LNCaP clone FGC (cell line): Measurements from ENCODE around the gene RNF111.

Source experiments
- DNase-seq: peaks from one replicate; pipeline ENCODE4 v3.0.0-alpha.2; 2011; ENCODE audit warnings: low read depth
- H3K4me3 ChIP-seq: 2 replicates; pipeline ENCODE4 v1.5.1; 2011; ENCODE audit warnings: mild to moderate bottlenecking, low read depth, low read length, control low read depth
- TF ChIP-seq, protein P1 (sequence below): IDR thresholded peaks from 2 replicates; pipeline ENCODE4 v1.5.1; 2012; ENCODE audit warnings: mild to moderate bottlenecking; ENCODE audit not compliant: control insufficient read depth, insufficient read depth; ENCODE audit errors: extremely low read depth

Gene RNF111

GRCh38 chr15:59035201-59035600, 47.7 kb downstream of the RNF111 start:
- H3K4me3 ChIP-seq, result no peak overlapping the region
- DNase-seq, result no peak
- TF ChIP-seq, protein P1, sequence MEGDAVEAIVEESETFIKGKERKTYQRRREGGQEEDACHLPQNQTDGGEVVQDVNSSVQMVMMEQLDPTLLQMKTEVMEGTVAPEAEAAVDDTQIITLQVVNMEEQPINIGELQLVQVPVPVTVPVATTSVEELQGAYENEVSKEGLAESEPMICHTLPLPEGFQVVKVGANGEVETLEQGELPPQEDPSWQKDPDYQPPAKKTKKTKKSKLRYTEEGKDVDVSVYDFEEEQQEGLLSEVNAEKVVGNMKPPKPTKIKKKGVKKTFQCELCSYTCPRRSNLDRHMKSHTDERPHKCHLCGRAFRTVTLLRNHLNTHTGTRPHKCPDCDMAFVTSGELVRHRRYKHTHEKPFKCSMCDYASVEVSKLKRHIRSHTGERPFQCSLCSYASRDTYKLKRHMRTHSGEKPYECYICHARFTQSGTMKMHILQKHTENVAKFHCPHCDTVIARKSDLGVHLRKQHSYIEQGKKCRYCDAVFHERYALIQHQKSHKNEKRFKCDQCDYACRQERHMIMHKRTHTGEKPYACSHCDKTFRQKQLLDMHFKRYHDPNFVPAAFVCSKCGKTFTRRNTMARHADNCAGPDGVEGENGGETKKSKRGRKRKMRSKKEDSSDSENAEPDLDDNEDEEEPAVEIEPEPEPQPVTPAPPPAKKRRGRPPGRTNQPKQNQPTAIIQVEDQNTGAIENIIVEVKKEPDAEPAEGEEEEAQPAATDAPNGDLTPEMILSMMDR, result no peak

DNA sequence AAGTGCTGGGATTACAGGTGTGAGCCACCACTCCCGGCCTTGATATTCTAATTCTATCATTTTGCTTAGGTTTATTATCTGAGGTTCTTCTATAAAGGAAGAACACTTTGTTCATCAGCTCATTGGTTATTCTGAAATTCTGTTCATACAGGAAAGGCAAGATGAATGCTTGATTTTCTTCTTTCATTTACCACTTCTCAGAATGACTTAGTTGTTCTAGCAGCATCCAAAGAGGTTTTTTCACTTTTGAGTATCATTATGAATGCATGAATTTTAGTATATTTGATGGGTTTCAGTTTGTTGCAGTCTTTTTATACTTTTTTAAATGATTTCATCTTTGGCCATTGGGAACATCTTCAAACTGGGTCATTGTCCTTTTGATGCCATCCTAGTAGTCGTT, 51.8 kb downstream of the RNF111 start:
- H3K4me3 ChIP-seq, result no peak overlapping the region
- TF ChIP-seq, protein P1, result no peak
- DNase-seq, result no peak

DNA sequence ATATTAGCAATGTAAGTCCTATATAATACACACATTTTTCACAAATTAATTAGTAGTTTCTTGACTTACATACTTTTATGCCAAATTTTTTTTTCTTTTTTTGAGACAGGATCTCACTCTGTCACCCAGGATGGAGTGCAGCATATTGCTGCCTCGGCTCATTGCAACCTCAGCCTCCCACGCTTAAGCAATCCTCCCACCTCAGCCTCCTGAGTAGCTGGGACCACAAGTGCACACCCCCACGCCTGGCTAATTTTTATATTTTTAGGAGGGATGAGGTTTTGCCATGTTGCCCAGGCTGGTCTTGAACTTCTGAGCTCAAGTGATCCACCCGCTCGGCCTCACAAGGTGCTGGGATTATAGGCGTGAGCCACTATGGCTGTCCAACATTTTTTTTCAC, 54.6 kb downstream of the RNF111 start:
- no peak overlapping the region for H3K4me3 ChIP-seq
- DNase-seq, result no peak
- TF ChIP-seq, protein P1, result no peak

GRCh38 chr15:59048897-59049296, 61.4 kb downstream of the RNF111 start:
- H3K4me3 ChIP-seq, result no peak overlapping the region
- no peak for DNase-seq
- TF ChIP-seq, protein P1, result no peak

DNA sequence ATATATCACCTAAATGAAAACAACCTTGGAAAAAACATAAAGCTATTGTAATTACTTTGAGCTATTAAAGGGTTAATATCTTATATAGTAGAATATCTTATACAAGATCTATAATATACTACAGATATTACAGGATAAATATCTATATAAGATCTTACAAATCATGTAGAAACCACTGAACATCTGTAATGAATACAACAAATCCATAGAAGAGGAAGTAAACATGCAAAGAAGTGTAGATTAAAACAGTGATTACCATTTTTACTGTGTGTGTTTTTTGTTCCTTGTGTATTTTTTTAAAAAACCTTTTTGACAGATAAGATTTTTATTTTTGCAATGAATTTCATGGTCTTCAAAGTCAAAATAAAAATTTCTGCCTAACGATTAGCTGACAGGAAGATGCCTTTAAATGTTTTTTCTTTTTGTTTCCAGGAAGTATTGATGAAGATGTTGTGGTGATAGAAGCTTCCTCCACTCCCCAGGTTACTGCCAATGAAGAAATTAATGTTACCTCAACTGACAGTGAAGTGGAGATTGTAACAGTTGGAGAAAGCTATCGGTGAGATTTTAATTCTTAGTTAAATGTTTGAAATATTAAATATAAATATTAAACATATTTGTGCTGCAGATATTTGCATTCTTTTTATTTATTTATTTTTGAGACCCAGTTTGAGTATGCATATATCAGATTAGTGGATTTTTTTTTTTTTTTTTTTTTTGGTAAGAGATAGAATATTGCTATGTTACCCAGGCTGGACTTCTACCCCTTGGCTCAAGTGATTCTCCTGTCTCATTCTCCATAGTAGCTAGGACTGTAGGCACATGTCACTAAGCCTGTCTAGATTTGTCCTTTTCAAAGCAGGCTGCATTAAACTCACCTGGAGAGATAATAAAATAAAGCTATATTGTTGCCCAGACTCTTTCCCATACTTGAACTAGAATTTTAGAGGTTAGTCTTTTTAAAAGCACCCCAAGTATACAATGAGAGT, 64.7 kb downstream of the RNF111 start:
- DNase-seq, result no peak

GRCh38 chr15:59052915-59053407, 65.5 kb downstream of the RNF111 start:
- H3K4me3 ChIP-seq, result no peak overlapping the region
- no peak for DNase-seq
- TF ChIP-seq, protein P1, result no peak

More for the DNA sequence above, 64.7 kb downstream of the RNF111 start:
- TF ChIP-seq, protein P1, result no peak
- no peak overlapping the region for H3K4me3 ChIP-seq
